H1 (cell line): ENCODE measurements around the gene CCNT2. TPM values are rescaled to one million over a fixed set of nuclear protein-coding genes. Genes with fewer than 3 reads are reported as not detected.

Experiments used
- BRCA1 ChIP-seq: IDR thresholded peaks from 2 replicates; pipeline ENCODE4 v1.6.1; 2012; ENCODE audit warnings: low read depth, low read length, improper control_type of control experiment
- CREB1 ChIP-seq: IDR thresholded peaks from 2 replicates; pipeline ENCODE4 v1.6.1; 2012; ENCODE audit warnings: inconsistent platforms
- KDM5A ChIP-seq: fragments of 200-600 bp; IDR thresholded peaks from 2 replicates; pipeline ENCODE4 v1.7.1; 2012; ENCODE audit warnings: mild to moderate bottlenecking, low read length, inconsistent platforms, mixed read lengths
- NRF1 ChIP-seq: IDR thresholded peaks from 2 replicates; pipeline ENCODE4 v1.6.1; 2011; ENCODE audit warnings: mild to moderate bottlenecking, low read depth, low read length, improper control_type of control experiment
- TEAD4 ChIP-seq: IDR thresholded peaks from 2 replicates; pipeline ENCODE4 v1.6.1; 2012; ENCODE audit warnings: low read depth, low read length, inconsistent platforms, mixed read lengths
- polyA plus RNA-seq, 7 experiments: library from polyadenylated mRNA; depleted of rRNA in 3 of 7; stranded (reverse) in 5 of 7; unstranded in 2 of 7; fragments of >200 nt in 5 of 7; fragments of 200-250 nt in 2 of 7; gene quantifications; 1 replicate in 5 of 7; 2 replicates in 1 of 7; 4 replicates in 1 of 7; pipeline versions ENCODE4 v1.2.1 to v1.2.3, GENCODE V29; 2011 to 2013; ENCODE audit warnings: missing spikeins in 2 of 7, mixed read lengths in 2 of 7
- total RNA-seq: library from RNA; stranded (reverse); fragmentation: NEBNext Ultra II Directional; extraction: Animal tissue kit (Norgen Biotek cat#: 25700); gene quantifications from 2 replicates; pipeline ENCODE4 v1.2.1, GENCODE V29; 2021
- TF ChIP-seq, protein P1 (sequence below): IDR thresholded peaks from 2 replicates; pipeline ENCODE4 v1.6.1; 2011; ENCODE audit warnings: low read length, improper control_type of control experiment

The CCNT2 gene
- total and polyA plus RNA-seq, 2 of the 8 experiments (the other 6 are each of a cell fraction or from before 2014, with no cell fraction given) = 13.0 to 39.7 TPM

DNA sequence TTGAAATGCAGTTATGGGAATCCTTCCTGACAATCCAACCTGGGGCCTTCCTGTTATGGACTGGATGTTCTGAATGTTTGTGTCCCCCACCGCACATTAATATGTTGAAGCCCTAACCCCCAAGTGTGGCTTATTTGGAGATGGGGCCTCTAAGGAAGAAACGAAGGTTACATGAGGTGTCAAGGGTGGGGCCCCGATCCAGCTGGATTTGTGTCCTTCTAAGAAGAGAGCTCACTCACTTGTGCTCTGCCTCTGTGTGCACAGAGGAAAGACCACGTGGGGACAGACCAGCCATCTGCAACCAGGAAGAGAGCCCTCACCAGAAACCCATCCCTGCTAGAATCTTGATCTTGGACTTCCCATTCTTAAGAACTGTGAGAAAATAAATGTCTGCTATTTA, 84.2 kb downstream of the CCNT2 start (continued):
- TF ChIP-seq KDM5A (no peak), NRF1 (no peak), CREB1 (no peak), BRCA1 (no peak), TEAD4 (no peak)
- TF ChIP-seq, protein P1, sequence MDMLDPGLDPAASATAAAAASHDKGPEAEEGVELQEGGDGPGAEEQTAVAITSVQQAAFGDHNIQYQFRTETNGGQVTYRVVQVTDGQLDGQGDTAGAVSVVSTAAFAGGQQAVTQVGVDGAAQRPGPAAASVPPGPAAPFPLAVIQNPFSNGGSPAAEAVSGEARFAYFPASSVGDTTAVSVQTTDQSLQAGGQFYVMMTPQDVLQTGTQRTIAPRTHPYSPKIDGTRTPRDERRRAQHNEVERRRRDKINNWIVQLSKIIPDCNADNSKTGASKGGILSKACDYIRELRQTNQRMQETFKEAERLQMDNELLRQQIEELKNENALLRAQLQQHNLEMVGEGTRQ = no peak
